Embryonic facial prominence (tissue), 1 donor: ENCODE measurements around the gene STX16.

Experiments used
- DNase-seq: peaks from one replicate; pipeline ENCODE4 v3.0.0-alpha.2; 2016; ENCODE audit errors: extremely low spot score

The STX16 gene

DNA sequence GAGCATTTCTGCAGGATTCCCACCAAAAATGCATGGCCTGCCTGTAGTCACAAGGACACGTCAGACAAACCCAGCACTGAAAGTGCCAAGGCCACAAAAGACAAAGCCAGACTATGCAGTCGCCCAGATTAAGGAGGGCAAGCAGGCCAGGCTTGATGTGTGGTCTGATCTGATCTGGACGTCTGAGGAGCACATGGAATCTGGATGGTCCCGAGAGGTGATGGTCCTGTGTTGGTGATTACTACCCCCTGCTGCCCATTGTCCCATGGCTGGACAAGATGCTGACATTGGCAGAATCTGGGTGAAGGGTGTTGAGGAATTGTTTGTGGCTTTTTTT lies 58.6 kb downstream of the STX16 start:
- DNase-seq = no peak

DNA sequence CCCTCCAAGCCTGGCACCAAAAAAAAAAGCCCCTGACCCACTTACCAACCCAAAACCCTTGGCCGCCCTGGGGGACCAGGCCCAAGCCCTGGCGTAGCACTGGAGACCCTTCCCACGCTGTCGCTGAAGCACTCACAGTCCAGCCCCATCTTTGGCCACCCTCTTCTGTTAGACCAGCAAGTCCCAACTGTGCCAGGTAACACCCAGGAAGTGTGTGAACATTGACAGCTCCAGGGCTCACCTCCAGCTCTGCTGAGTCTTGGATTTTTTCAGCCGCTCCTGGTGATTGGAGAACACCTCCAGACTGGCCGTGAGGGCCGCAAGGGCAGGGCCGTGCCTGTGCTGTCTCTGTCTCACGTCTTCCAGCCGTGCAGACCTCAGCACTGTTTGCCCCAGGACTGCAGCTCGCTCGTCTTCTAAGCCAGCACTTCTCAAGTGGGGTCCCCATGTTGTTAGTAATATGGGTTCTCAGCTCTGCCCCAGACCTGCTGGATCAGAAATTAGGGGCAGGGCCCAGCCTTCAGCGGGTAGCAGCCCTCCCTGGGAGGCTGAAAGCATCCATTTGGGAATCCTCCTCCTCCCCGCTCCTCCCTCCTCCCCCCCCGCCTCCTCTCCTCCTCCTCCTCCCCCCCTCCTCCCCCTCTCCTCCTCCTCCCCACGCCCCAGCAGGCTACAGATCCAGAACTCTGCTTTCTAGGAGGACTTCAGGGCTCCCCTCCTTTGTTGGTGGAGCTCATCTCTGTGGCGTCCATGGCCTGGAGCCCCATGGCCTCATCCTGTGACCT lies 59.6 kb downstream of the STX16 start:
- no peak for DNase-seq

DNA sequence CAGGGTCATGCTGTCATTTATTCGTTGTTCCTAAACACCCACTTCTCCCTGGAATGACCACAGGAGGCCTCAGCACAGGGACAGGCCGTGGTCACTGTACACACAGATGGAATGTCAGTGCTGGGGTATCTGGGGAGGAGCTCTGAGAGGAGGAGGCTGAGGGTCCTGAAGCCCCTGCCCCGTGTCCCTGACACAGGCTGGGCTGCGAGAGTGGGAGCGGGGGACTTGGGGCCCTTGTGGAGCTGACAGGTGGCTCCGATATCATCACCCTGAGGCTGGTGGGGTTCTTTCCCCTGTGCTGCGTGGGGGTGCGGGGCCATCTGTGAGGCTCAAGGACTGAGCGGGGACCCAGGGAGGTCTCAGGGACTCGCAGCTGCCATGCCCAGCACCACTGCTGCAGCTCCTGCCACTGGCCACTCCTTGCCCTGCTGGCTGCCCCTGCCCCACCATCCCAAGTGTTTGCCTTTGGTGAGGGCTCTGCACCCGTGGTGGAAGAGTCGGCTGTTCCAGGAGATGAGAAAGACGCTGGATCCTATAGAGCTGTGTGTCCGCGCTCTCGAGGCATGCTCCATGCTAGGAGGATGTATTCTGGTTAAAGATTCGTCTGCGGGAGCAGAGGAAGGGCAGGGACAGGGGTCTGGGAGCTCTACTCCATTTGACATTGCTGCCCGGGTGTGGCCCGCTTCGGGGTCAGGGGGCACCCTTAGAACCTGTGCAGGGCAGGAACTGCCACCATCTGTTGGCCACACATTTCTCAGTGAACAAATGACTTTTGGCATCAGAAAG lies 60.4 kb downstream of the STX16 start:
- no peak for DNase-seq

DNA sequence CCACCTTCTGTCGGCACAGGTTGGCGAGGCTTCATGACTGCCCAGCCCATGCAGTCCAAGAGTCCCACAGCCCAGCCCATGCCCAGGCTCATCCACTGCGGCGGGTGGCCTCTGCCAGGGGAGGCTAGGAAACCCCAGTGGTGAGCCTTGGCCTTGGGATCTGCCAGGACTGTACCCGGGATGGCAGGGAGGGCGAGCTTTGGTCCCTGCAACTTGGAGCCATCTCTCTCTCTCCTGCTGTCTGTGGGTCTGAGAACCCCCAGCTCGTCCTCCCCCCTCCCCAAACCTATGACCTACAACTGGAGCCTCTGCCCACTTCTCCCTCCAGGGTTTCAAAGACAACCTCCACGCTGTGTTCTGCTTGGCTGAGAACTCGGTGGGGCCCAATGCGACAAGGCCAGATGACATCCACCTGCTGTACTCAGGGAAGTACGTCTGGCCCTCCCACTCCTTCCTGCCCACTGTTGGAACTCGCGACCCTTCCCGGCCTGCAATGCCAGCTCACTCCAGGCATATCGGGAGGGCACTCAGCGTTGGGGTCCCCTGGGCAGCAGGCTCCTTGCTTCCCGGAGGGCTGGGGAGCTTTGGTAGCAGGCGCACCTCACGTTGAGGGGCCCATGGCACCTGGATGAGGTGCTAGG lies 61.2 kb downstream of the STX16 start:
- no peak for DNase-seq

GRCh38 chr20:58712806-58713731 lies 62.0 kb downstream of the STX16 start:
- no peak for DNase-seq

DNA sequence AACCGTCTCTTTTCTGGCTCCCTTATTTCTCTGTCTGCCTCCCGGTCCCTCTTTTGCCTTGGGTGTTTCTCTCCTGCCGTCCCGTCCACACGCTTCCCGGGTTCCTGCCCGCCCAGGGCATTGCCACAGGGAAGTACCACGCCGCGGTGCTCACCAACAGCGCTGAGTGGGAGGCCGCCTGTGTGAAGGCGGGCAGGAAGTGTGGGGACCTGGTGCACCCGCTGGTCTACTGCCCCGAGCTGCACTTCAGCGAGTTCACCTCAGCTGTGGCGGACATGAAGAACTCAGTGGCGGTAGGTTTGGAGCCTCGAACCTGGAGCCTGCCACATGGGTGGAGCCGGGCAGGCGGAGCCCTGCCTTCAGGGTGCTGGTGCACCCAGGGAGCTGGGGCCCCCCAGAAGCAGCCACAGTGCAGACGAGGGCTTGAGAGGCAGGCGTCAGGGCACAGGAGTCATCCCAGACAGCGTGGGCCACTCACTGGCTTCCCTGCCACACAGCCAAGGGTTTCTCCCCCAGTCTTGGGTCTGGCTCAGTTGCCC lies 62.8 kb downstream of the STX16 start:
- DNase-seq = no peak

DNA sequence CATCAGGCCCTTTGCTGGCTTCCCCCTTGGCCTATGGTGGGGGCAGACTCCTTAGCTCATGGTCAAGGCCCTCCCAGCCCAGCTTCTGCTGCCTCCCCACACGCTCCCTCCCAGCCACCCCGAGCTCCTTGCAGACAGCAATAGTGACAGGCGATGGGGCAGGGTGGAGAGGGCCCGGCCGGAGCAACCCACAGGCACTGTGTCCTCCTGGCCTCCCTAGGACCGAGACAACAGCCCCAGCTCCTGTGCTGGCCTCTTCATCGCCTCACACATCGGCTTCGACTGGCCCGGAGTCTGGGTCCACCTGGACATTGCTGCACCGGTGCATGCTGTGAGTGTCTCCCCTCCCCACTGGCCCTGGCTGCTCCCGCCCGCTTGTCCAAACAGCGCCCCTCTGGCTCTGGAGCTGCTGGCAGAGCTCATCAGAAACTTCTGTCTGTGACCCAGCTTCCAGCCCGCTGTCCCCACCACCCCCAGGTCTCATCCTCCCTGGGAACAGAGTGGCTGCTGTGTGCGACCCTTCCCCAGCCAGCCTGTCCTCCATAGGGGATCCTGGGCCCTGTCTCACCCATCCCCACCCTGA lies 63.3 kb downstream of the STX16 start:
- DNase-seq = no peak

GRCh38 chr20:58714923-58715351 lies 63.9 kb downstream of the STX16 start:
- DNase-seq = no peak

DNA sequence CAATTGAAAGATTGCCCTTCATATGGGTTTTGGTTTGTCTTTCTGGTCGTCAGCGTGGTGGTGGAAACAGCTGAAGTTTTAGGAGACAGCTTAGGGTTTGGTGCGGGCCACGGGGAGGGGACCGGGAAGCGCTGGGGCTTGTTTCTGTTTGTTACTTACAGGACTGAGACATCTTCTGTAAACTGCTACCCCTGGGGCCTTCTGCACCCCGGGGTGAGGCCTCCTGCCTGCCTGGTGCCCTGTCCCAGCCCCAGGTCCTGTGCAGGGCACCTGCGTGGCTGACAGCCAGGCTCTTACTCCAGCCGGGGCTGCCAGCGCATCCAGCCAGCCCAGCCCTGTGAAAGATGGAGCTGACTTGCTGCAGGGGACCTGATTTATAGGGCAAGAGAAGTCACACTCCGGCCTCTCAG lies 64.3 kb downstream of the STX16 start:
- DNase-seq = no peak

GRCh38 chr20:58715801-58716475 lies 64.9 kb downstream of the STX16 start:
- no peak for DNase-seq

- DNase-seq = no peak
Observed at GRCh38 chr20:58716476-58717277, 65.6 kb downstream of the STX16 start.

- DNase-seq = no peak
Observed at GRCh38 chr20:58717278-58718091, 66.4 kb downstream of the STX16 start.

DNA sequence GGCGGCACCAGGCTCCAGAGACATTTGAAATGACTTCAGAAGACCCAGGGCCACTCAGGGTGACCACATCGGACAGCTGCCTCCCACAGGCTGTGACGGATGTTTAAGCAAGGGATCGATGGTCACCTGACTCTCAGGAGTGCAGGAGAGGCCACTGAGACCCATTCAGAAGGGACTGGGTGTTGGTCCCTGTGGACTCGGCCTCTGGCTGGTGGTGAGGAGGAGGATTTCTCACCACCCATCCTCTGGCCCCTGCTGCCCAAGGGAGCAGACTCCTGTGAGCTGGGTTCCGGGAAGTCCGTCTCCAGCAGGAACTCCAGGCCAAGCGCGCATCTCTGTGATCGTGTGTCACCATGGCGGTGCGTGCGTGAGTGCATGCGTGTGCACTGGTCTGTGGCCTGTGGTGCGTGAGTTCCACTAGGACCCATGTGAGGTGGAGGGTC lies 67.1 kb downstream of the STX16 start:
- no peak for DNase-seq

DNA sequence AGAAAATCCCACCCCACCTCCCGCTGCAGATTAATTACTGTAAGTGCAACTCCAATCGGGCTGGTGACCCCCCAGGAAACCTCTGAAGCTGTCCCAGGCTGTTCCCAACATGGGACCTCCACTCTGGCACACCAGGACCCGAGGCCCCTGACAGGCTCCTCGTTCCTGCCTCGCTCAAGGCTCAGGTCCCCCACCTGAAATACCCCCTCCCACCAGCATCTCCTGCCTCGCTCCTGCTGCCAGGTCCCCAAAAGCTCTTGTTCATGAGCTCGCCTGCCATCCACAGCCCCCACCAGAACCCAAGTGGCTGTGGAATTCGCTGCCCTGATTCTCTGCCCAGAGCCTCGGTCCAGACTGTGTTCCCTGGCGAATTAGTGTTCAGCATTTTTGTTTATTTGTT lies 67.6 kb downstream of the STX16 start:
- no peak for DNase-seq

DNA sequence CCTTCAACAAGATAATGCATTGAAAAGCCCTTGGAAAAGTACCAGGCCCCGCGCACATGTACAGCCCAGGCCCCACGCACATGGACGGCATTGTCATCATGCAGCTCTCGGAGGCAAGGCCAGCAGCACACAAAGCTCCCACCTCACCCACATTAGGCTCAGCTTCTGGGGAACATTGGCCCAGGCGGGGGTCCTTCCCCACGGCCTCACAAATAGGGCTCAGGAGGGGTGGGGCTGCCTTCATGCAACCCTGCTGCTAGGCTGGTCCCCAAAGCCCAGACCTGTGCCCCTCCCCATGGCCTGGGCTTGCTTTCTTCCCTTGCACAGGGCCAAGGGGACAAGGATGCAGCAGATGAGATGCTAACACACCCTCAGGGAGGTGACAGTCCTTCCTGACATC lies 68.2 kb downstream of the STX16 start:
- DNase-seq = no peak

- no peak for DNase-seq
Observed at GRCh38 chr20:58719971-58720371, 68.9 kb downstream of the STX16 start.

- DNase-seq = no peak
Observed at GRCh38 chr20:58720890-58721289, 69.8 kb downstream of the STX16 start.

- no peak for DNase-seq
Observed at GRCh38 chr20:58721951-58722778, 71.1 kb downstream of the STX16 start.
